G401 (cell line): ENCODE measurements around the gene DNAJB1. TPM values are rescaled to one million over a fixed set of nuclear protein-coding genes. Genes with fewer than 3 reads are reported as not detected.
"Not testable (repeated sequence)": the region's sequence is repeated elsewhere in the genome, so short reads cannot be mapped to it uniquely, and the experiment has no call there.

Experiments
- DNase-seq: peaks from one replicate; pipeline ENCODE4 v3.0.0-alpha.2; 2015; ENCODE audit warnings: low spot score
- in situ Hi-C: cut with HindIII; loops from 2 replicates; pipeline ENCODE4 v1.10.0; 2016; ENCODE audit warnings: low sequenced_read_pairs, mixed read lengths
- total RNA-seq: library from RNA; depleted of rRNA; stranded (reverse); fragments of >200 nt; shearing (Covaris generic); gene quantifications from 2 replicates; pipeline ENCODE4 v1.2.3, GENCODE V29; 2014

Gene DNAJB1
- total RNA-seq, 1 experiment from 2014 or later: 117 TPM

- in situ Hi-C loops: no loop called here
- DNase-seq: peak; percentile 45
These were observed 12.5 kb downstream of the DNAJB1 start for GRCh38 chr19:14505488-14506239.

- DNase-seq, in situ Hi-C loops: not testable (repeated sequence)
These were observed 13.6 kb downstream of the DNAJB1 start for GRCh38 chr19:14504575-14504974.

- in situ Hi-C loops: no loop called here
These were observed 14.9 kb downstream of the DNAJB1 start for GRCh38 chr19:14503285-14503684.

GRCh38 chr19:14502334-14503092, 15.7 kb downstream of the DNAJB1 start:
- no peak for DNase-seq
- in situ Hi-C loops: no loop called here

More at GRCh38 chr19:14503285-14503684, 14.9 kb downstream of the DNAJB1 start:
- no peak for DNase-seq

GRCh38 chr19:14497228-14497921, 20.8 kb downstream of the DNAJB1 start:
- DNase-seq: peak; percentile 55
- in situ Hi-C loops: no loop called here

GRCh38 chr19:14496834-14497227, 21.4 kb downstream of the DNAJB1 start:
- in situ Hi-C loops: no loop called here
- DNase-seq: peak; percentile 64

GRCh38 chr19:14496029-14496833, 22.0 kb downstream of the DNAJB1 start, which contains the start of gene GIPC1:
TSS of gene GIPC1 (minus strand) at chr19:14496127. CDS start at chr19:14482976, 13,151 bp downstream.
- in situ Hi-C loops: no loop called here
- peak; percentile 97 for DNase-seq

GRCh38 chr19:14495672-14496028, 22.5 kb downstream of the DNAJB1 start:
- DNase-seq: no peak
- in situ Hi-C loops: no loop called here

GRCh38 chr19:14494910-14495671, 23.1 kb downstream of the DNAJB1 start:
- in situ Hi-C loops: no loop called here
- no peak for DNase-seq

GRCh38 chr19:14494411-14494810, 23.8 kb downstream of the DNAJB1 start:
- no peak for DNase-seq
- in situ Hi-C loops: no loop called here

- no peak for DNase-seq
- in situ Hi-C loops: no loop called here
These were observed 25.4 kb downstream of the DNAJB1 start for GRCh38 chr19:14492756-14493337.

- DNase-seq: no peak
- in situ Hi-C loops: no loop called here
These were observed 30.6 kb downstream of the DNAJB1 start for GRCh38 chr19:14487370-14488125.

GRCh38 chr19:14482172-14482941, 35.8 kb downstream of the DNAJB1 start:
- DNase-seq: no peak

GRCh38 chr19:14480700-14481079, 37.5 kb downstream of the DNAJB1 start:
- in situ Hi-C loops: no loop called here
- DNase-seq: no peak

More at GRCh38 chr19:14482172-14482941, 35.8 kb downstream of the DNAJB1 start:
- in situ Hi-C loops: no loop called here

- peak; percentile 31 for DNase-seq
- in situ Hi-C loops: no loop called here
These were observed 38.1 kb downstream of the DNAJB1 start for GRCh38 chr19:14479975-14480699.
